Mesenchymal stem cell (in vitro differentiated cells and primary cell): ENCODE measurements around the gene CYTH1.
"Not testable (repeated sequence)": the region's sequence is repeated elsewhere in the genome, so short reads cannot be mapped to it uniquely, and the experiment has no call there.

ENCODE experiments used
- DNase-seq: peaks from one replicate; pipeline ENCODE4 v3.0.0-alpha.2; 2013
- H2AFZ ChIP-seq: one replicate; pipeline ENCODE4 v1.6.1; 2013; ENCODE audit warnings: low read depth, mild to moderate bottlenecking, control low read depth, inconsistent platforms, low read length, moderate library complexity
- H2AK5ac ChIP-seq: 2 replicates; pipeline ENCODE4 v1.6.1; 2013; ENCODE audit warnings: low read length, moderate library complexity, mild to moderate bottlenecking, inconsistent platforms; ENCODE audit not compliant: severe bottlenecking
- H2BK120ac ChIP-seq: one replicate; pipeline ENCODE4 v1.6.1; 2013; ENCODE audit warnings: low read depth, mild to moderate bottlenecking, inconsistent platforms, low read length, moderate library complexity
- H2BK12ac ChIP-seq, 2 experiments: one replicate each; pipeline ENCODE4 v1.6.1; 2013; ENCODE audit warnings: inconsistent platforms in 2 of 2, low read length in 2 of 2, mild to moderate bottlenecking in 2 of 2, moderate library complexity in 2 of 2, control low read depth in 1 of 2
- H2BK15ac ChIP-seq: one replicate; pipeline ENCODE4 v1.6.1; 2013; ENCODE audit warnings: mild to moderate bottlenecking, low read depth, inconsistent platforms; ENCODE audit not compliant: poor library complexity, severe bottlenecking
- H2BK5ac ChIP-seq: 2 replicates; pipeline ENCODE4 v1.6.1; 2013; ENCODE audit warnings: low read depth, mild to moderate bottlenecking, low read length, control low read depth, inconsistent platforms; ENCODE audit not compliant: poor library complexity, severe bottlenecking
- H3K14ac ChIP-seq, 2 experiments: one replicate each; pipeline ENCODE4 v1.6.1; 2013; ENCODE audit warnings: inconsistent platforms in 2 of 2, low read length in 2 of 2, control low read depth in 1 of 2, mild to moderate bottlenecking in 1 of 2, moderate library complexity in 1 of 2
- H3K18ac ChIP-seq, 2 experiments: one replicate each; pipeline ENCODE4 v1.6.1; 2013; ENCODE audit warnings: inconsistent platforms in 2 of 2, low read length in 2 of 2, control low read depth in 1 of 2, low read depth in 1 of 2, mild to moderate bottlenecking in 1 of 2
- H3K23ac ChIP-seq, 2 experiments: one replicate each; pipeline ENCODE4 v1.6.1; 2013; ENCODE audit warnings: inconsistent platforms in 2 of 2, low read length in 2 of 2, mild to moderate bottlenecking in 2 of 2, moderate library complexity in 2 of 2, control low read depth in 1 of 2
- H3K27ac ChIP-seq: 2 replicates; pipeline ENCODE4 v1.5.1; 2013; ENCODE audit warnings: mild to moderate bottlenecking, moderate library complexity, low read length, control low read depth, inconsistent platforms; ENCODE audit not compliant: poor library complexity, severe bottlenecking
- H3K27me3 ChIP-seq, 2 experiments: 2 replicates each; pipeline versions ENCODE4 v1.6.1 to v1.7.0; 2013; ENCODE audit warnings: low read length in 2 of 2, mild to moderate bottlenecking in 2 of 2, moderate library complexity in 2 of 2, control low read depth in 1 of 2, inconsistent platforms in 1 of 2; ENCODE audit not compliant: control insufficient read depth in 1 of 2, insufficient read depth in 1 of 2
- H3K36me3 ChIP-seq, 2 experiments: 2 replicates each; pipeline versions ENCODE4 v1.6.1 to v1.7.0; 2013; ENCODE audit warnings: low read length in 2 of 2, control low read depth in 1 of 2, inconsistent platforms in 1 of 2, low read depth in 1 of 2, mild to moderate bottlenecking in 1 of 2; ENCODE audit not compliant: insufficient read depth in 2 of 2, control insufficient read depth in 1 of 2
- H3K4ac ChIP-seq, 2 experiments: one replicate each; pipeline ENCODE4 v1.6.1; 2013; ENCODE audit warnings: inconsistent platforms in 2 of 2, low read length in 2 of 2, mild to moderate bottlenecking in 2 of 2, moderate library complexity in 2 of 2, control low read depth in 1 of 2, low read depth in 1 of 2
- H3K4me1 ChIP-seq: 2 replicates; pipeline ENCODE4 v1.6.1; 2013; ENCODE audit warnings: low read depth, low read length, control low read depth; ENCODE audit not compliant: control insufficient read depth, insufficient read depth
- H3K4me2 ChIP-seq: 2 replicates; pipeline ENCODE4 v1.6.1; 2013; ENCODE audit warnings: low read length, mild to moderate bottlenecking, inconsistent platforms; ENCODE audit not compliant: poor library complexity, severe bottlenecking
- H3K4me3 ChIP-seq, 2 experiments: 2 replicates each; pipeline versions ENCODE4 v1.5.1 to v1.7.0; 2013; ENCODE audit warnings: low read length in 2 of 2, mild to moderate bottlenecking in 2 of 2, control low read depth in 1 of 2, low read depth in 1 of 2; ENCODE audit not compliant: insufficient read depth in 1 of 2
- H3K79me1 ChIP-seq: replicated peaks from 2 replicates; pipeline ENCODE4 v1.6.1; 2013; ENCODE audit warnings: mild to moderate bottlenecking, control low read depth, low read length, inconsistent platforms; ENCODE audit not compliant: poor library complexity, severe bottlenecking
- H3K9ac ChIP-seq: 2 replicates; pipeline ENCODE4 v1.7.0; 2013; ENCODE audit warnings: mild to moderate bottlenecking, low read length, moderate library complexity
- H3K9me3 ChIP-seq: 2 replicates; pipeline ENCODE4 v1.7.0; 2013; ENCODE audit warnings: mild to moderate bottlenecking, low read length; ENCODE audit not compliant: control insufficient read depth
- H4K8ac ChIP-seq: one replicate; pipeline ENCODE4 v1.6.1; 2013; ENCODE audit warnings: inconsistent platforms, mild to moderate bottlenecking, low read length, moderate library complexity
- H4K91ac ChIP-seq: one replicate; pipeline ENCODE4 v1.6.1; 2013; ENCODE audit warnings: mild to moderate bottlenecking, low read length, inconsistent platforms
- WGBS: methylation state at CpG from one replicate; pipeline ENCODE4 v1.1.7; 2013; ENCODE audit warnings: mixed read lengths; 5-methylcytosine and 5-hydroxymethylcytosine counted together

The CYTH1 gene

GRCh38 chr17:78779850-78780249 is 2.2 kb downstream of the CYTH1 start:
- H4K91ac ChIP-seq, result no peak overlapping the region
- H2BK120ac ChIP-seq, result no peak overlapping the region
- H3K36me3 ChIP-seq, result no peaks in the 10 kb centered on the region
- 84% methylated on average over 3 of the region's 3 CpGs for WGBS
- no peak for DNase-seq
- H3K18ac ChIP-seq, result no peak overlapping the region
- peaks cover 9% of the 10 kb centered on the region for H3K4me1 ChIP-seq
- peak overlapping the region in 1 of 2 experiments; percentile 68 for H3K4ac ChIP-seq
- no peaks in the 10 kb centered on the region for H3K27me3 ChIP-seq
- H2AFZ ChIP-seq, result no peak overlapping the region
- H3K4me3 ChIP-seq, result peak overlapping the region in 1 of 2 experiments; percentile 31
- H3K14ac ChIP-seq, result no peak overlapping the region
- H3K79me1 ChIP-seq, result peaks cover 7% of the 10 kb centered on the region
- no peak overlapping the region for H2BK5ac ChIP-seq
- H3K27ac ChIP-seq, result peak overlapping the region; percentile 23
- H2BK12ac ChIP-seq, result no peak overlapping the region
- no peak overlapping the region for H3K4me2 ChIP-seq
- no peak overlapping the region for H2BK15ac ChIP-seq
- no peaks in the 10 kb centered on the region for H3K9me3 ChIP-seq
- peak overlapping the region; percentile 89 for H3K9ac ChIP-seq
- peak overlapping the region; percentile 27 for H2AK5ac ChIP-seq
- no peak overlapping the region for H4K8ac ChIP-seq
- H3K23ac ChIP-seq, result peak overlapping the region in 1 of 2 experiments; percentile 97

DNA sequence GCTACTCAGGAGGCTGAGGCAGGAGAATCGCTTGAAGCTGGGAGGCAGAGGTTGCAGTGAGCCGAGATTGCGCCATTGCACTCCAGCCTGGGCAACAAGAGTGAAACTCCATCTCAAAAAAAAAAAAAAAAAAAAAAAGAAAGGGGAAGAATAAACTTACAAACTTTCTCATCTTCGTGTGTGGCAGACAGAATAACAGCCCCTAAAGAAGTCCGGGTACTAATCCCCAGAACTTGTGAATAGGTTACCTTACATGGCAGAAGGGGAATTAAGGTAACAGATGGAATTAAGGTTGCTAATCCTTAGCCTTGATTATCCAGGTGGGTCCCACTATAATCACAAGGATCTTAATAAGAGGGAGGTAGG is 2.8 kb downstream of the CYTH1 start:
- DNase-seq, H2BK15ac ChIP-seq, H3K18ac ChIP-seq, H3K4me3 ChIP-seq, H3K27me3 ChIP-seq, H4K8ac ChIP-seq, H2BK12ac ChIP-seq, H3K79me1 ChIP-seq, H3K23ac ChIP-seq, H4K91ac ChIP-seq, H3K14ac ChIP-seq, H3K9me3 ChIP-seq, H3K4ac ChIP-seq, H3K36me3 ChIP-seq, H2BK120ac ChIP-seq, H2BK5ac ChIP-seq, H3K4me2 ChIP-seq, H3K27ac ChIP-seq, H2AFZ ChIP-seq: not testable (repeated sequence)
- WGBS, result 93% methylated on average over 2 of the region's 5 CpGs
- H3K9ac ChIP-seq, result peak overlapping the region; percentile 89
- peak overlapping the region; percentile 22 for H2AK5ac ChIP-seq
- H3K4me1 ChIP-seq, result peaks cover 11% of the 10 kb centered on the region

DNA sequence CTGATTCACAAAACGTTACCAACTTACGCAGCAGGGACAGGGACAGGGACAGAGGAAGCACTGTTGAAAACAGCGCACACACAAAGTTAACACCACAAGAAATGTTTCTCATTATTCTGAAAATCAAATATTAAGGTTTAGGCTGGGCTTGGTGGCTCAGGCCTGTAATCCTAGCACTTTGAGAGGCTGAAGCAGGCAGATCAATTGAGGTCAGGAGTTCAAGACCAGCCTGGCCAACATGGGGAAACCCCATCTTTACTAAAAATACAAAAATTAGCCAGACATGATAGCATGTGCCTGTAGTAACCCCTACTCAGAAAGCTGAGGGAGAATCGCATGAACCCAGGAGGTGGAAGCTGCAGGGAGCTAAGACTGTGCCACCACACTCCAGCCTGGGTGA is 4.2 kb downstream of the CYTH1 start:
- no peak overlapping the region for H2AK5ac ChIP-seq
- 90% methylated on average over 2 of the region's 4 CpGs for WGBS
- DNase-seq, result no peak

DNA sequence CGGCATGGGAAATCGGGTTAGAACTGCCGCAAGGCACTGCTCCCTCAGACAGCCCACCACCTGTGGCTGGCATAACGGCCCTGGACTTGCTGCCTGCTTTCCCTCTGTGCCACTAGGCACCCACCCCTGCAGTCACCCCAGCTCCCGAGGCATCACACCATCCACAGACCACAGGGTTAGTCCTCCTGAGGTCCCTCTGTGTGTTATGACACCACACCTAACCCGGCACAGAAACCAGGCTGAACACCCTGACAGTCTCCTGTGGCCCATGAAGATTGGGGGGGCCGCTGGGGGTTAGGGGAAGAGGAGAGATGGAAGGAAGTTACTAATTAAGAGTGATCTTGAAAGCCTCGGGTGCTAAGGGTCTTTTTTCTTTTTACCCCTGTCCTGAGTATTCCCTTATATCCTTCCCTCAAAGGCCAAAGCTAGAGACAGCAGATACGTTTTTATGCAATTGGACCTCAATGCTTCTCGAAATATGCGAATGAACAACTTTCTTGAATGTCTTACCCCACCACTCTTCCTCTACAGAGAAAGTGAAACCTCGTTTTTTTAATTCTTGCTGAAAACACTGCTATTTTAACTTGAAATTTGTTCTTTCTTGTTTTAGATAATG is 7.0 kb downstream of the CYTH1 start:
- Histone ChIP-seq H2AFZ (no peak overlapping the region), H3K27ac (no peak overlapping the region), H3K79me1 (peaks cover 14% of the 10 kb centered on the region), H2BK120ac (no peak overlapping the region), H2AK5ac (peak overlapping the region; percentile 15), H3K9ac (peak overlapping the region; percentile 45), H3K23ac (peak overlapping the region in 1 of 2 experiments; percentile 18), H3K4ac (no peak overlapping the region), H2BK15ac (no peak overlapping the region), H3K18ac (peak overlapping the region in 1 of 2 experiments; percentile 55), H3K36me3 (no peaks in the 10 kb centered on the region), H3K4me1 (peaks cover 9% of the 10 kb centered on the region), H4K8ac (no peak overlapping the region), H3K14ac (no peak overlapping the region), H3K9me3 (no peaks in the 10 kb centered on the region), H3K4me2 (no peak overlapping the region), H2BK5ac (no peak overlapping the region), H2BK12ac (no peak overlapping the region), H3K4me3 (peak overlapping the region in 1 of 2 experiments; percentile 53), H3K27me3 (no peaks in the 10 kb centered on the region), H4K91ac (no peak overlapping the region)
- DNase-seq, result no peak
- WGBS, result 93% methylated on average over 11 of the region's 12 CpGs

More for the DNA sequence above, 4.2 kb downstream of the CYTH1 start:
- no peak overlapping the region for H3K9ac ChIP-seq
- no peak overlapping the region for H3K4ac ChIP-seq
- no peak overlapping the region for H3K27ac ChIP-seq
- H3K23ac ChIP-seq, result no peak overlapping the region
- no peak overlapping the region for H3K4me2 ChIP-seq
- H3K14ac ChIP-seq, result no peak overlapping the region
- peaks cover 9% of the 10 kb centered on the region for H3K4me1 ChIP-seq
- H2AFZ ChIP-seq, result no peak overlapping the region
- H3K4me3 ChIP-seq, result no peak overlapping the region
- no peak overlapping the region for H4K91ac ChIP-seq
- peaks cover 8% of the 10 kb centered on the region for H3K79me1 ChIP-seq
- H4K8ac ChIP-seq, result no peak overlapping the region
- H3K27me3 ChIP-seq, result no peaks in the 10 kb centered on the region
- H2BK15ac ChIP-seq, result no peak overlapping the region
- no peak overlapping the region for H2BK5ac ChIP-seq
- H3K36me3 ChIP-seq, result no peaks in the 10 kb centered on the region
- no peak overlapping the region for H2BK12ac ChIP-seq
- no peaks in the 10 kb centered on the region for H3K9me3 ChIP-seq
- no peak overlapping the region for H2BK120ac ChIP-seq
- no peak overlapping the region for H3K18ac ChIP-seq
